Astrocyte (in vitro differentiated cells and primary cell): ENCODE data around the gene SDF2L1. TPM values are rescaled to one million over a fixed set of nuclear protein-coding genes. Genes with fewer than 3 reads are reported as not detected.

Source experiments
- DNase-seq: peaks from one replicate; pipeline ENCODE4 v3.0.0-alpha.2; 2010; ENCODE audit warnings: low read depth
- FAIRE-seq: peaks from 2 replicates; lab custom pipeline; 2011; peaks lifted over from hg19 to GRCh38; lab: Jason Lieb, UNC
- H2AFZ ChIP-seq: 2 replicates; pipeline ENCODE4 v1.6.0; 2012; ENCODE audit warnings: low read depth, low read length, inconsistent platforms
- H3K27ac ChIP-seq: 2 replicates; pipeline ENCODE4 v1.5.1; 2011; ENCODE audit warnings: low read depth, low read length, inconsistent platforms
- H3K27me3 ChIP-seq: 2 replicates; pipeline ENCODE4 v1.6.0; 2011; ENCODE audit warnings: low read length, inconsistent platforms; ENCODE audit not compliant: insufficient read depth
- H3K36me3 ChIP-seq: 2 replicates; pipeline ENCODE4 v1.5.1; 2011; ENCODE audit warnings: low read length, inconsistent platforms; ENCODE audit not compliant: insufficient read depth
- H3K4me1 ChIP-seq: 2 replicates; pipeline ENCODE4 v1.5.1; 2011; ENCODE audit warnings: low read length, inconsistent platforms; ENCODE audit not compliant: insufficient read depth
- H3K4me2 ChIP-seq: 2 replicates; pipeline ENCODE4 v1.6.0; 2012; ENCODE audit warnings: low read length, inconsistent platforms
- H3K4me3 ChIP-seq: 2 replicates; pipeline ENCODE4 v1.5.1; 2011; ENCODE audit warnings: low read depth, mild to moderate bottlenecking, low read length, inconsistent platforms; ENCODE audit not compliant: insufficient read depth
- H3K79me2 ChIP-seq: 2 replicates; pipeline ENCODE4 v1.6.0; 2012; ENCODE audit warnings: mild to moderate bottlenecking, low read length, inconsistent platforms; ENCODE audit not compliant: insufficient read depth
- H3K9ac ChIP-seq: 2 replicates; pipeline ENCODE4 v1.6.0; 2012; ENCODE audit warnings: mild to moderate bottlenecking, low read length, inconsistent platforms
- H3K9me3 ChIP-seq: 2 replicates; pipeline ENCODE4 v1.5.1; 2012; ENCODE audit warnings: low read depth, mild to moderate bottlenecking, low read length, inconsistent platforms; ENCODE audit not compliant: insufficient read depth
- H4K20me1 ChIP-seq: 2 replicates; pipeline ENCODE4 v1.6.0; 2012; ENCODE audit warnings: low read length, inconsistent platforms; ENCODE audit not compliant: insufficient read depth
- H3K27ac Mint-ChIP-seq: one replicate; pipeline ENCODE4 v1.8.0; 2021; ENCODE audit warnings: mild to moderate bottlenecking, mixed read lengths; ENCODE audit not compliant: unreplicated experiment
- H3K27me3 Mint-ChIP-seq: one replicate; pipeline ENCODE4 v1.8.0; 2021; ENCODE audit warnings: low read depth, mixed read lengths; ENCODE audit not compliant: unreplicated experiment
- H3K36me3 Mint-ChIP-seq: one replicate; pipeline ENCODE4 v1.8.0; 2021; ENCODE audit warnings: low read depth, mixed read lengths; ENCODE audit not compliant: unreplicated experiment
- H3K4me1 Mint-ChIP-seq: one replicate; pipeline ENCODE4 v1.8.0; 2021; ENCODE audit warnings: low read depth, mixed read lengths; ENCODE audit not compliant: unreplicated experiment
- H3K4me3 Mint-ChIP-seq: one replicate; pipeline ENCODE4 v1.8.0; 2021; ENCODE audit warnings: mild to moderate bottlenecking, moderate library complexity, mixed read lengths; ENCODE audit not compliant: unreplicated experiment
- H3K9me3 Mint-ChIP-seq: one replicate; pipeline ENCODE4 v1.8.0; 2021; ENCODE audit warnings: mild to moderate bottlenecking, mixed read lengths; ENCODE audit not compliant: unreplicated experiment
- CTCF ChIP-seq: IDR thresholded peaks from 2 replicates; pipeline ENCODE4 v1.5.1; 2011; ENCODE audit warnings: low read depth, mild to moderate bottlenecking, inconsistent platforms, low read length, moderate library complexity; ENCODE audit not compliant: insufficient read depth
- EZH2 ChIP-seq: IDR thresholded peaks from 2 replicates; pipeline ENCODE4 v1.6.1; 2012; ENCODE audit warnings: mild to moderate bottlenecking, low read length, inconsistent platforms; ENCODE audit not compliant: insufficient read depth
- total RNA-seq: library from RNA; stranded (reverse); gene quantifications from 2 replicates; pipeline ENCODE4 v1.2.1, GENCODE V29; 2021

Gene SDF2L1
- total RNA-seq, 1 donor from 2014 or later = 49.5 TPM

DNA sequence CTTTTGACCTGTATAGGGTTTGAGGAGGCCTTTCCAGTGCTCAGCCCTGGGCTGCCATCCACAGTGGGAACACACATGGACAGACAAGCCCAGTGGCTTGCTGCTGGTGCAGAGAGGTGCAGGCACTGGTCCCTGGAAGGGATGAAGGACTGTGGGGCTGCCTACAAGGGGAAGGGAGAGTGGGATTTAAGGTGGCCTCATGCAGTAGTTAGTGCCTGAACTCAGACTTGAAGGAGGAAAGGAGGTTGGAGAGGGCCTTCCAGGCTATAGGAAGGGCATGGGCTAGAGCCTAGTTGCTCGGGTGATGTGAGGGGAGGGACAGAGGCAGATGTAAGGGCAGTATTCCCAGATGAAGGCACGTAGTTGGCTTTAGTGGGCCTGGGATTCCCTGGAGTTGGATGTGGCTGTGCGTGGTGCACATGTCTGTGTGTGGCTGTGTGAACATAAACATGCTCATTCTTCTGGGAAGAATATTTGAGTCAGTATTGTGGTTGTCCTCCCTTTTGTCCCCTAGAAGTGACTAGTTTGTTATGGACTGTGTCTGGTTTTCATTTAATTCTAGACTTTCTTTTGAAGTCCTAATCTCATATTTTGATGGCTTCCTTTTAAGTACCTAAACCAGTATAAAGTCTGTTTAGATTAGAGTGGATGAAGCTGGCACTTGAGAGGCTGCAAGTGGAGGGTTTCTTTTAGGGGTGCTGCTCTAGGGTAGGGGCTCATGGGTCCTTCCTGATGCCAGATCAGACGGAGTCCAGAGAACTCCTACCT lies 30.7 kb upstream of the SDF2L1 start:
- Mint-ChIP-seq H3K4me3 (no peak overlapping the region), H3K9me3 (no peaks in the 10 kb centered on the region), H3K27ac (no peak overlapping the region), H3K27me3 (no peaks in the 10 kb centered on the region), H3K36me3 (peaks cover 24% of the 10 kb centered on the region), H3K4me1 (peaks cover 7% of the 10 kb centered on the region)
- peaks cover 11% of the 10 kb centered on the region for H3K36me3 ChIP-seq
- peaks cover 89% of the 10 kb centered on the region for H4K20me1 ChIP-seq
- H3K9ac ChIP-seq = no peak overlapping the region
- H3K79me2 ChIP-seq = peaks cover 94% of the 10 kb centered on the region
- no peaks in the 10 kb centered on the region for H3K9me3 ChIP-seq
- TF ChIP-seq CTCF = no peak
- no peak for TF ChIP-seq EZH2
- H3K4me2 ChIP-seq = no peak overlapping the region
- no peaks in the 10 kb centered on the region for H3K27me3 ChIP-seq
- no peak for FAIRE-seq
- no peak overlapping the region for H3K4me3 ChIP-seq
- no peaks in the 10 kb centered on the region for H3K4me1 ChIP-seq
- H2AFZ ChIP-seq = no peak overlapping the region
- H3K27ac ChIP-seq = no peak overlapping the region
- no peak for DNase-seq

DNA sequence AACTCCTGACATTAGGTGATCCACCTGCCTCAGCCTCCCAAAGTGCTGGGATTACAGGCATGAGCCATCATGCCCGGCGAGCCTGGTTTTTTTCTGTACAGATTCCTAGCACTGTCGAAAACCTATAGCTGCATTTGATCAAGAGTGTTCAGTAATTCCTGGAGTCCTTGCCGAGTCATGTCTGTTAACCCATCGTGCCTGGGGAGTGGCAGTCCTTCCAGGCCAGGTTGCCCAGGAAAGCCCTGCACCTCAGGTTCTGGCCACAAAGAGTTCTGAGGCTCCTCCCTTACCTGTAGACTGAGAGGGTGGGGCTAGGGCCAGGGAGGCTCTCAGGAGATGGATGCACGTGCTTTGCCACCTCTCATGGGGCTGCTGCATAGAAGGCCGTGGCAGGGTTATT lies 29.2 kb upstream of the SDF2L1 start:
- Mint-ChIP-seq H3K36me3 (peaks cover 22% of the 10 kb centered on the region), H3K27me3 (no peaks in the 10 kb centered on the region), H3K4me1 (peaks cover 2% of the 10 kb centered on the region), H3K9me3 (no peaks in the 10 kb centered on the region), H3K27ac (no peak overlapping the region), H3K4me3 (no peak overlapping the region)
- H3K4me3 ChIP-seq = no peak overlapping the region
- no peak for DNase-seq
- no peak for TF ChIP-seq EZH2
- no peak for TF ChIP-seq CTCF
- peaks cover 93% of the 10 kb centered on the region for H3K79me2 ChIP-seq
- H3K27me3 ChIP-seq = no peaks in the 10 kb centered on the region
- H3K27ac ChIP-seq = no peak overlapping the region
- no peak overlapping the region for H3K9ac ChIP-seq
- no peak overlapping the region for H3K4me2 ChIP-seq
- H3K9me3 ChIP-seq = no peaks in the 10 kb centered on the region
- H3K4me1 ChIP-seq = no peaks in the 10 kb centered on the region
- peaks cover 11% of the 10 kb centered on the region for H3K36me3 ChIP-seq
- no peak for FAIRE-seq
- H2AFZ ChIP-seq = no peak overlapping the region
- peaks cover 88% of the 10 kb centered on the region for H4K20me1 ChIP-seq
